B cell (primary cell): ENCODE results near the gene FOXQ1. TPM values are rescaled to one million over a fixed set of nuclear protein-coding genes. Genes with fewer than 3 reads are reported as not detected.
"Not testable (repeated sequence)": the region's sequence is repeated elsewhere in the genome, so short reads cannot be mapped to it uniquely, and the experiment has no call there.

Experiments used
- ATAC-seq: fragments of 200-7000 bp; cut with Tn5 transposase; one replicate; pipeline ENCODE4 v1.10.0; 2021; ENCODE audit warnings: low read depth, mild to moderate bottlenecking, moderate number of reproducible peaks, moderate library complexity
- CTCF ChIA-PET: fragments of 350-600 bp; sonication (Branson Sonifier 250); formaldehyde crosslinking; loops from one replicate; lab custom pipeline; 2021; ENCODE audit warnings: antibody characterized with exemption, inconsistent platforms; lab: Charles Lee
- POLR2A ChIA-PET: fragments of 350-600 bp; sonication (Branson Sonifier 250); formaldehyde crosslinking; loops from one replicate; lab custom pipeline; 2021; ENCODE audit warnings: antibody characterized with exemption; lab: Charles Lee
- DNase-seq: peaks from one replicate; pipeline ENCODE4 v3.0.0; 2013
- H2AFZ ChIP-seq: 2 replicates; pipeline ENCODE4 v1.6.1; 2012; ENCODE audit warnings: mild to moderate bottlenecking, low read depth, low read length; ENCODE audit not compliant: insufficient read depth, poor library complexity, severe bottlenecking
- H3K27ac ChIP-seq, 2 donors: 1 replicate in 1 of 2; 2 replicates in 1 of 2; pipeline ENCODE4 v1.5.1; 2012 to 2013; ENCODE audit warnings: low read length in 2 of 2, mild to moderate bottlenecking in 2 of 2, moderate library complexity in 1 of 2
- H3K27me3 ChIP-seq, 4 experiments: fragments of 200-600 bp in 1 of 4; sonication (generic) in 1 of 4; replicated peaks in 1 of 4; 1 replicate in 2 of 4; 2 replicates in 2 of 4; pipeline versions ENCODE4 v1.6.1 to v1.7.0; 2013 to 2016; ENCODE audit warnings: low read length in 3 of 4, mild to moderate bottlenecking in 2 of 4, mixed read lengths in 1 of 4, moderate library complexity in 1 of 4; ENCODE audit not compliant: insufficient read depth in 4 of 4, control insufficient read depth in 3 of 4; ENCODE audit errors: control extremely low read depth in 1 of 4
- H3K36me3 ChIP-seq, 2 experiments: replicated peaks in 1 of 2; 1 replicate in 1 of 2; 2 replicates in 1 of 2; pipeline versions ENCODE4 v1.6.1 to v1.7.1; 2013; ENCODE audit warnings: low read length in 1 of 2; ENCODE audit not compliant: insufficient read depth in 2 of 2, control insufficient read depth in 1 of 2; ENCODE audit errors: control extremely low read depth in 1 of 2, extremely low read depth in 1 of 2
- H3K4me1 ChIP-seq, 2 donors: fragments of 200-600 bp in 1 of 2; sonication (generic) in 1 of 2; 1 replicate in 1 of 2; 2 replicates in 1 of 2; pipeline versions ENCODE4 v1.5.1 to v1.6.1; 2013 to 2017; ENCODE audit warnings: low read length in 2 of 2; ENCODE audit not compliant: control insufficient read depth in 2 of 2, insufficient read depth in 2 of 2
- H3K4me2 ChIP-seq: replicated peaks from 2 replicates; pipeline ENCODE3; 2012; ENCODE audit warnings: mild to moderate bottlenecking, low read depth, low read length; ENCODE audit not compliant: poor library complexity, severe bottlenecking
- H3K4me3 ChIP-seq, 5 experiments: fragments of 200-600 bp in 1 of 5; sonication (generic) in 1 of 5; 1 replicate in 3 of 5; 2 replicates in 2 of 5; pipeline versions ENCODE4 v1.5.1 to v1.7.0; 2011 to 2016; ENCODE audit warnings: low read length in 4 of 5, mild to moderate bottlenecking in 4 of 5, low read depth in 2 of 5, control low read depth in 1 of 5, moderate library complexity in 1 of 5; ENCODE audit not compliant: insufficient read depth in 1 of 5; ENCODE audit errors: control extremely low read depth in 1 of 5, extremely low read depth in 1 of 5
- H3K79me2 ChIP-seq: fragments of 200-600 bp; sonication (generic); one replicate; pipeline ENCODE4 v1.6.0; 2016; ENCODE audit warnings: low read length; ENCODE audit not compliant: control insufficient read depth, insufficient read depth
- H3K9ac ChIP-seq: fragments of 200-600 bp; sonication (generic); 2 replicates; pipeline ENCODE4 v1.6.1; 2017; ENCODE audit warnings: mild to moderate bottlenecking, low read length, moderate library complexity
- H3K9me3 ChIP-seq, 3 donors: one replicate each; pipeline versions ENCODE4 v1.6.1 to v1.7.1; 2013; ENCODE audit warnings: low read length in 2 of 3; ENCODE audit not compliant: control insufficient read depth in 2 of 3, insufficient read depth in 1 of 3; ENCODE audit errors: control extremely low read depth in 1 of 3
- H4K20me1 ChIP-seq: 2 replicates; pipeline ENCODE4 v1.6.0; 2012; ENCODE audit warnings: mild to moderate bottlenecking, low read length; ENCODE audit not compliant: insufficient read depth, control insufficient read depth, poor library complexity, severe bottlenecking
- H3K27ac Mint-ChIP-seq: one replicate; pipeline ENCODE4 v1.8.0; 2021; ENCODE audit warnings: mixed read lengths
- H3K27me3 Mint-ChIP-seq: one replicate; pipeline ENCODE4 v1.8.0; 2021; ENCODE audit warnings: mixed read lengths
- H3K4me1 Mint-ChIP-seq: one replicate; pipeline ENCODE4 v1.8.0; 2021; ENCODE audit warnings: mixed read lengths
- H3K4me3 Mint-ChIP-seq: one replicate; pipeline ENCODE4 v1.8.0; 2021; ENCODE audit warnings: mixed read lengths
- H3K9me3 Mint-ChIP-seq: one replicate; pipeline ENCODE4 v1.8.0; 2022; ENCODE audit warnings: mixed read lengths; ENCODE audit not compliant: insufficient read depth
- EZH2 ChIP-seq: IDR thresholded peaks from 2 replicates; pipeline ENCODE4 v1.6.1; 2012; ENCODE audit warnings: borderline replicate concordance, low read depth, mild to moderate bottlenecking, moderate library complexity, low read length; ENCODE audit not compliant: insufficient read depth, poor library complexity, severe bottlenecking
- WGBS: methylation state at CpG from one replicate; pipeline ENCODE4 v1.1.5; 2013; ENCODE audit warnings: missing lambda C conversion rate; ENCODE audit not compliant: insufficient coverage; 5-methylcytosine and 5-hydroxymethylcytosine counted together
- intact Hi-C: fragments of 100-400 bp; cut with micrococcal nuclease; formaldehyde crosslinking; loops from one replicate; pipeline ENCODE4 v1.10.0; 2022
- polyA plus RNA-seq: library from polyadenylated mRNA; depleted of rRNA; stranded (reverse); fragments of >200 nt; gene quantifications from 2 replicates; pipeline ENCODE4 v1.2.3, GENCODE V29; 2012
- total RNA-seq, 2 donors: library from RNA; stranded (reverse); fragments of 120-200 nt in 1 of 2; gene quantifications; 1 replicate in 1 of 2; 2 replicates in 1 of 2; pipeline versions ENCODE4 v1.2.3 to v1.2.4, GENCODE V29; 2013 to 2022
- TF ChIP-seq, protein P1 (sequence below): fragments of 200-600 bp; IDR thresholded peaks from one replicate; pipeline ENCODE4 v1.8.0; 2022; ENCODE audit warnings: antibody characterized with exemption, mild to moderate bottlenecking

FOXQ1 gene
- total and polyA plus RNA-seq, 2 donors (not counting 1 experiment from before 2014, with no cell fraction given) = not detected

DNA sequence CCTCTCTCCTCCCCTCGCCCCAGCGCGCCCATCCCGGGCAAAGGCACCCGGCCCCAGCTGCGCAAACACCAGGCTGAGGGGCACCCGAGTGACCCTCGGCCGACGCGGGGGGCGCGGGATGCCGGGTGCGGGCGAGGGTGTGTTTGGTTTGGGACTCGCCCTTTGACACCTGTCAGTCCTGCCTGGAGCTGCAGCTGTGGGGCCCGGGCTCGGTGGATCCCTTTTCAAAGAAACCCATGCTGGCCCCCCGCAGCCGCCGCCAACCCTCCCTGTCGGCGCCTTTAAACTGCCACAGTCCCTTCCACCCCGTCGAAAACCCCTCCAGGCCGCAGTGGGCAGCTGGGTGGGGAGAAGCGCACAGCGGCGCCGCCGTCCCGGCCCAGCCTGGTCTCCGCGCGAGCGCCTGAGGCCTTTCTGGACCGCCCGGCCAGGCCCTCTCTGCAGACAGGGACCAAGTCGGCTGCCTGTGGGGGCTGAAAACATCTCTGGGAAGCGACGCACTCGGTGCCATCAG, 5.5 kb downstream of the FOXQ1 start:
- ChIA-PET POLR2A (no interaction called here), CTCF (no interaction called here)
- no peaks in the 10 kb centered on the region for H3K36me3 ChIP-seq
- no peaks in the 10 kb centered on the region for H3K79me2 ChIP-seq
- 87% methylated on average over 41 of the region's 43 CpGs for WGBS
- H3K4me3 ChIP-seq = no peak overlapping the region
- H2AFZ ChIP-seq = no peak overlapping the region
- H3K27ac ChIP-seq = no peak overlapping the region
- H3K4me1 ChIP-seq = peaks cover 9 to 16% of the 10 kb centered on the region in 2 donors
- TF ChIP-seq EZH2 = no peak
- TF ChIP-seq, protein P1, sequence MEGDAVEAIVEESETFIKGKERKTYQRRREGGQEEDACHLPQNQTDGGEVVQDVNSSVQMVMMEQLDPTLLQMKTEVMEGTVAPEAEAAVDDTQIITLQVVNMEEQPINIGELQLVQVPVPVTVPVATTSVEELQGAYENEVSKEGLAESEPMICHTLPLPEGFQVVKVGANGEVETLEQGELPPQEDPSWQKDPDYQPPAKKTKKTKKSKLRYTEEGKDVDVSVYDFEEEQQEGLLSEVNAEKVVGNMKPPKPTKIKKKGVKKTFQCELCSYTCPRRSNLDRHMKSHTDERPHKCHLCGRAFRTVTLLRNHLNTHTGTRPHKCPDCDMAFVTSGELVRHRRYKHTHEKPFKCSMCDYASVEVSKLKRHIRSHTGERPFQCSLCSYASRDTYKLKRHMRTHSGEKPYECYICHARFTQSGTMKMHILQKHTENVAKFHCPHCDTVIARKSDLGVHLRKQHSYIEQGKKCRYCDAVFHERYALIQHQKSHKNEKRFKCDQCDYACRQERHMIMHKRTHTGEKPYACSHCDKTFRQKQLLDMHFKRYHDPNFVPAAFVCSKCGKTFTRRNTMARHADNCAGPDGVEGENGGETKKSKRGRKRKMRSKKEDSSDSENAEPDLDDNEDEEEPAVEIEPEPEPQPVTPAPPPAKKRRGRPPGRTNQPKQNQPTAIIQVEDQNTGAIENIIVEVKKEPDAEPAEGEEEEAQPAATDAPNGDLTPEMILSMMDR = no peak
- H3K4me2 ChIP-seq = no peak overlapping the region
- no peak for DNase-seq
- no peaks in the 10 kb centered on the region for H4K20me1 ChIP-seq
- H3K9ac ChIP-seq = no peak overlapping the region
- Mint-ChIP-seq H3K9me3 (no peaks in the 10 kb centered on the region), H3K27ac (no peak overlapping the region), H3K4me1 (peaks cover 17% of the 10 kb centered on the region), H3K27me3 (peaks cover 35% of the 10 kb centered on the region), H3K4me3 (no peak overlapping the region)
- intact Hi-C loops = no loop called here
- peaks cover 0 to 37% (median 22%) of the 10 kb centered on the region in 4 experiments for H3K27me3 ChIP-seq
- peaks cover 0 to 11% (median 0%) of the 10 kb centered on the region in 3 donors for H3K9me3 ChIP-seq
- no peak for ATAC-seq

DNA sequence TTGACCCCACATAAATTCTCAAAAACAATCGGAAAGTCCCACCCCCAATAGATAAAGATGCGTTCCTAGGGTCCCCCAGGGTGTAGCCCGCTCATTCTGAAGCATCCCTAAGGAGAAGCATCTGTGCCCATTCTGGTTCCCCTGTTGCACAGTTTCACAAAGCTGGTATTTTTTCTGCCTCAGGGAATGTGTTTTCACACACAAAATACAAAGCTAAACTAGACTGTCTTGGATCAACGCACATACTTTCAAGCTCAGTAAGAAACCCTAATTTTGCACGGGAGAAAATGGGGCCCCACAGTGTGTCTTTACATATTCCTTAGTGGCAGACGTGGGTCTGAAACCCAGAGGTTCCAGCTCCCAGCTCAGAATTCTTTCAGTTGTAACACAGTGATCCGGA, 6.1 kb downstream of the FOXQ1 start:
- Mint-ChIP-seq H3K9me3 (no peaks in the 10 kb centered on the region), H3K4me1 (peaks cover 14% of the 10 kb centered on the region), H3K4me3 (peak overlapping the region; percentile 62), H3K27ac (no peak overlapping the region), H3K27me3 (peaks cover 37% of the 10 kb centered on the region)
- no peak overlapping the region for H2AFZ ChIP-seq
- H3K79me2 ChIP-seq = no peaks in the 10 kb centered on the region
- intact Hi-C loops = no loop called here
- 97% methylated on average over 7 of the region's 7 CpGs for WGBS
- H3K4me3 ChIP-seq = no peak overlapping the region
- TF ChIP-seq EZH2 = no peak
- TF ChIP-seq, protein P1 = no peak
- ATAC-seq = no peak
- no peak for DNase-seq
- H3K27me3 ChIP-seq = peaks cover 0 to 33% (median 21%) of the 10 kb centered on the region in 4 experiments
- H3K4me2 ChIP-seq = no peak overlapping the region
- peaks cover 6 to 13% of the 10 kb centered on the region in 2 donors for H3K4me1 ChIP-seq
- CTCF ChIA-PET = no interaction called here
- no peak overlapping the region for H3K9ac ChIP-seq
- H3K9me3 ChIP-seq = peaks cover 0 to 9% (median 0%) of the 10 kb centered on the region in 3 donors
- POLR2A ChIA-PET = no interaction called here
- H3K27ac ChIP-seq = no peak overlapping the region
- no peaks in the 10 kb centered on the region for H4K20me1 ChIP-seq
- no peaks in the 10 kb centered on the region for H3K36me3 ChIP-seq

DNA sequence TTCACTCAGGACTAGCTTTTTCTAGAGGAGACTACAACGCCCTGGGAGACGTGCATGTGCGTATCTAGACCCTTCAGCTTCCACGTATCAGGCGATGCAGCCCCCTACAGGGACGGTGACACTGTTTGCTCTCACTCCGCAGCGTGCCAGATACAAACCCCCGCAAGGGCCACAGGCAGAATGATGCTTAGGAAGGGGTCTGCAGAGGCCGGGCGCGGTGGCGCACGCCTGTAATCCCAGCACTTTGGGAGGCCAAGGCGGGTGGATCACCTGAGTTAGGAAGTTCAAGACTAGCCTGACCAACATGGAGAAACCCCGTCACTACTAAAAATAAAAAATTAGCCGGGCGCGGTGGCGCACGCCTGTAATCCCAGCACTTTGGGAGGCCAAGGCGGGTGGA, 6.7 kb downstream of the FOXQ1 start:
- peaks cover 0 to 32% (median 21%) of the 10 kb centered on the region in 4 experiments for H3K27me3 ChIP-seq
- H3K27ac ChIP-seq, ATAC-seq, H3K79me2 ChIP-seq, H3K9ac ChIP-seq, H4K20me1 ChIP-seq, intact Hi-C loops, H3K9me3 Mint-ChIP-seq, H3K27ac Mint-ChIP-seq, CTCF ChIA-PET, H3K4me2 ChIP-seq, H3K4me3 Mint-ChIP-seq, DNase-seq, POLR2A ChIA-PET, H3K4me3 ChIP-seq, H2AFZ ChIP-seq, H3K36me3 ChIP-seq: not testable (repeated sequence)
- H3K9me3 ChIP-seq = peaks cover 0 to 10% (median 0%) of the 10 kb centered on the region in 3 donors
- H3K27me3 Mint-ChIP-seq = peaks cover 37% of the 10 kb centered on the region
- peaks cover 6 to 13% of the 10 kb centered on the region in 2 donors for H3K4me1 ChIP-seq
- H3K4me1 Mint-ChIP-seq = peaks cover 14% of the 10 kb centered on the region
- 98% methylated on average over 9 of the region's 22 CpGs for WGBS
